Neural cell (in vitro differentiated cells): ENCODE data around the gene SDCCAG8.

Experiments used
- EP300 ChIP-seq: fragments of 450-650 bp; conservative IDR thresholded peaks from 2 replicates; pipeline ENCODE4 v1.6.1; 2014; ENCODE audit warnings: antibody characterized with exemption, mild to moderate bottlenecking, moderate library complexity; ENCODE audit not compliant: poor library complexity, severe bottlenecking
- EZH2 ChIP-seq: fragments of 200-600, 300-800 bp; shearing (Covaris generic), sonication (generic); IDR thresholded peaks from 2 replicates; pipeline ENCODE4 v1.6.1; 2014; ENCODE audit warnings: antibody characterized with exemption, low read length, borderline replicate concordance, mild to moderate bottlenecking; ENCODE audit not compliant: insufficient read depth, poor library complexity, severe bottlenecking
- POLR2AphosphoS5 ChIP-seq: IDR thresholded peaks from 2 replicates; pipeline ENCODE4 v1.6.1; 2012
- RAD21 ChIP-seq: fragments of 450-650 bp; conservative IDR thresholded peaks from 2 replicates; pipeline ENCODE4 v1.6.1; 2014; ENCODE audit warnings: antibody characterized with exemption, mild to moderate bottlenecking, moderate library complexity
- TAF1 ChIP-seq: IDR thresholded peaks from 2 replicates; pipeline ENCODE4 v1.6.1; 2012; ENCODE audit warnings: low read depth
- TF ChIP-seq, protein P1 (sequence below): fragments of 450-650 bp; IDR thresholded peaks from 2 replicates; pipeline ENCODE4 v1.5.1; 2014; ENCODE audit warnings: antibody characterized with exemption, mild to moderate bottlenecking, moderate library complexity; ENCODE audit not compliant: poor library complexity, severe bottlenecking
- TF ChIP-seq, protein P2 (sequence below): IDR thresholded peaks from 2 replicates; pipeline ENCODE4 v1.6.1; 2012; ENCODE audit warnings: borderline replicate concordance

DNA sequence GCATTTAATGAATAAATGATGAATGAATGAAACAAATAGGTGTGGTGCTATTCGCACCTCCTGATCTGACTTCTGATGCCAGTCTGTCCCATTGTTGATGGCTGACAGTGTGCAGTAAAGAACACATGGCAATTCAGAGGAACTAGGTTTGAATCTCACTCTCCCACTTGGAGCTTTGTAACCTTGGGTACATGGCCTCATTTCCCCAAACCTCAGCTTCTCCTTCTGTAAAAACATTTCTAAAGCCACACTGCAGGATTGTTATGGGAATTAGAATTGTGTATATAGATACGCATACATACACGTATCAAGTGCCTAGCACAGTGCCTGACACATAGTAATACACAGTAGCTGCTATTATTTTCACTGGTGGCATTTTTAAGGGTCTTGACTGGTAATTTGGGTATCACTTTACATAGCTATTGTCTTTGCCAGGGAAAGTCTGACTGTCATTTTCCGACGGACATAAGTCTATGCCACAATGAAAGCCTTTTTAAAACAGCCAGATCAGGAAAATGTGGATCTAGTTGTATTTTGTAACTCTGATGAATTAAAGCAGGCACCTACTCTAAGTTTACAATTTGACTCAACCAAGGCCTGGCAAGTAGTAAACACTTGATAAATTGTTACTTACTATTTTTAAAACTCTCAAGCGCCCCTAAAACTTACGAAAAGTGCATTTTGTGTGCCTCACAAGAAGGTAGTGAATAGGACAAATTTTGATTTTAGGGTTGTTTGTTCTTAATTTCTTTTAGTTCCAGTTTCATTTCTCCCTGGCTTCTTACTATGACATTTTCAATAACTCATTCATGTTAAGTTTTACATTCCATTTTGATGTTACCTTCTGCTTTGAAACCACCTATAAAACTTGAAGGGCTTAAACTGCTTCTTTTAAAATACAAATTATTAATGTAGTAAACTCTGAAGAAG is 164.4 kb downstream of the SDCCAG8 start:
- TF ChIP-seq, protein P1, sequence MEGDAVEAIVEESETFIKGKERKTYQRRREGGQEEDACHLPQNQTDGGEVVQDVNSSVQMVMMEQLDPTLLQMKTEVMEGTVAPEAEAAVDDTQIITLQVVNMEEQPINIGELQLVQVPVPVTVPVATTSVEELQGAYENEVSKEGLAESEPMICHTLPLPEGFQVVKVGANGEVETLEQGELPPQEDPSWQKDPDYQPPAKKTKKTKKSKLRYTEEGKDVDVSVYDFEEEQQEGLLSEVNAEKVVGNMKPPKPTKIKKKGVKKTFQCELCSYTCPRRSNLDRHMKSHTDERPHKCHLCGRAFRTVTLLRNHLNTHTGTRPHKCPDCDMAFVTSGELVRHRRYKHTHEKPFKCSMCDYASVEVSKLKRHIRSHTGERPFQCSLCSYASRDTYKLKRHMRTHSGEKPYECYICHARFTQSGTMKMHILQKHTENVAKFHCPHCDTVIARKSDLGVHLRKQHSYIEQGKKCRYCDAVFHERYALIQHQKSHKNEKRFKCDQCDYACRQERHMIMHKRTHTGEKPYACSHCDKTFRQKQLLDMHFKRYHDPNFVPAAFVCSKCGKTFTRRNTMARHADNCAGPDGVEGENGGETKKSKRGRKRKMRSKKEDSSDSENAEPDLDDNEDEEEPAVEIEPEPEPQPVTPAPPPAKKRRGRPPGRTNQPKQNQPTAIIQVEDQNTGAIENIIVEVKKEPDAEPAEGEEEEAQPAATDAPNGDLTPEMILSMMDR = no peak
- TF ChIP-seq, protein P2, sequence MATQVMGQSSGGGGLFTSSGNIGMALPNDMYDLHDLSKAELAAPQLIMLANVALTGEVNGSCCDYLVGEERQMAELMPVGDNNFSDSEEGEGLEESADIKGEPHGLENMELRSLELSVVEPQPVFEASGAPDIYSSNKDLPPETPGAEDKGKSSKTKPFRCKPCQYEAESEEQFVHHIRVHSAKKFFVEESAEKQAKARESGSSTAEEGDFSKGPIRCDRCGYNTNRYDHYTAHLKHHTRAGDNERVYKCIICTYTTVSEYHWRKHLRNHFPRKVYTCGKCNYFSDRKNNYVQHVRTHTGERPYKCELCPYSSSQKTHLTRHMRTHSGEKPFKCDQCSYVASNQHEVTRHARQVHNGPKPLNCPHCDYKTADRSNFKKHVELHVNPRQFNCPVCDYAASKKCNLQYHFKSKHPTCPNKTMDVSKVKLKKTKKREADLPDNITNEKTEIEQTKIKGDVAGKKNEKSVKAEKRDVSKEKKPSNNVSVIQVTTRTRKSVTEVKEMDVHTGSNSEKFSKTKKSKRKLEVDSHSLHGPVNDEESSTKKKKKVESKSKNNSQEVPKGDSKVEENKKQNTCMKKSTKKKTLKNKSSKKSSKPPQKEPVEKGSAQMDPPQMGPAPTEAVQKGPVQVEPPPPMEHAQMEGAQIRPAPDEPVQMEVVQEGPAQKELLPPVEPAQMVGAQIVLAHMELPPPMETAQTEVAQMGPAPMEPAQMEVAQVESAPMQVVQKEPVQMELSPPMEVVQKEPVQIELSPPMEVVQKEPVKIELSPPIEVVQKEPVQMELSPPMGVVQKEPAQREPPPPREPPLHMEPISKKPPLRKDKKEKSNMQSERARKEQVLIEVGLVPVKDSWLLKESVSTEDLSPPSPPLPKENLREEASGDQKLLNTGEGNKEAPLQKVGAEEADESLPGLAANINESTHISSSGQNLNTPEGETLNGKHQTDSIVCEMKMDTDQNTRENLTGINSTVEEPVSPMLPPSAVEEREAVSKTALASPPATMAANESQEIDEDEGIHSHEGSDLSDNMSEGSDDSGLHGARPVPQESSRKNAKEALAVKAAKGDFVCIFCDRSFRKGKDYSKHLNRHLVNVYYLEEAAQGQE = no peak
- no peak for TF ChIP-seq EP300
- no peak for TF ChIP-seq RAD21
- no peak for TF ChIP-seq EZH2
- no peak for TF ChIP-seq TAF1
- TF ChIP-seq POLR2AphosphoS5 = no peak
